Stimulated activated CD8-positive, alpha-beta memory T cell treated with anti-CD3 and anti-CD28 coated beads, Interleukin-15, amount 100 ng/mL, for 48 hours (primary cell): ENCODE data around the gene KLHL8.
A peak's percentile ranks its signal among the peaks of the same experiment; 100 is the strongest.

Source experiments
- DNase-seq, 2 donors: peaks; one replicate each; pipeline ENCODE4 v3.0.0-alpha.2; 2020; ENCODE audit warnings: low read depth in 2 of 2

The KLHL8 gene

DNA sequence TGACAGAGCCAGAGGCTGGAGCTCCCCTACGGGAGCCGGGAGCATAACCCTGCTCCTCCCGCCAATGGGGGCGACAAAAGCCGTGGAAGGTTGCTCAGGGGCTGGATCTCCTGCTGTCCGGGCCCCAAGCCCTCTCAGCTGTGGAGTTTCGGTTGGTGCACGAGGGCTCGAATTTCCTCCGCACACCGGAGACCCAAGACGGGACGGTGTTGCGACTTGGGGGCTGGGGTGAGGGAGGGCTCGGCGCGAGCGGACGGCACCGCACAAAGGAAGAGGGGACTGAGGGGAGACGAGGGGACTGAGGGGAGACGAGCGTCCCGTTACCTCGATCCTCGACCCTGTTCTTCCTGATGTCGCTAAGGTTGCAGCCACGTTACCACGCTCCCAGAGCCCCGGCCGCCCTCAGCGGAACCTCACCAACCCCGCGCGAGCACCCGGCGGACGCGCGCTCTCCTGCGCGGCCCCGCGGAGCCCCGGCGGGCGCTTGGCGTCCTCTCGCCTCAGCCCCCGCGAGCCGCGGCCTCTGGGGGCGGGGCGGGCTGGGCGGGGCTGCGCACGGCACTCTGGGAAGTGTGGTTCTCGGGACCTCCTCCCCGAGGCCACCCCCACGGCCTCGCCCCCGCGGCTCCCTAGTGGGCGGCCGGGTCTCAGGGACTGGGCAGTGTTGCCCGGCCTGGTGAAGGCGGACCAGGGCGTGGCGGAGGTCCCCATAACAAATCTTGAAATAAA lies at the start of gene KLHL8:
Gene KLHL8 (minus strand): TSS at position 525 of the 729 bp plus-strand sequence. CDS start 25,079 bp downstream, outside the sequence.
- DNase-seq = peak; percentile 86 to 87

DNA sequence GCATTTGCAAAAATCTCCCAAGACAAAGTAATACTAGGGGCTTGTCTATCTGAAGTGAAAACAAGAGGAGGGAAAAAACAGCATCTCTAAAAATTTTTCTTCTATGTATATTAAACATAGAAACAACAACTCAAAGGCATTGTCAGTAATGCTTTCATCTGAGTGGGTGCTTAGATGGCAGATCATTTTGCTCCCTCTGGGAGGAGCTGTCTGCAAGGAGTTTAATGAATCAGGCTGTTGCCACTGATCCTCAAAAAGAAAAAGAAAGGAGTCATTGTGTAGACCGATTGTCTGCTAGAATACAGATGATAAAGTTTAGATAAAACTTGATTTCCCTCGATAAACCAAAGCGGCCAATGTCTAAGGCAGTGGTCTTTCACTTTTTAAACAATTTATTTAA lies 49.7 kb upstream of the KLHL8 start:
- no peak for DNase-seq

DNA sequence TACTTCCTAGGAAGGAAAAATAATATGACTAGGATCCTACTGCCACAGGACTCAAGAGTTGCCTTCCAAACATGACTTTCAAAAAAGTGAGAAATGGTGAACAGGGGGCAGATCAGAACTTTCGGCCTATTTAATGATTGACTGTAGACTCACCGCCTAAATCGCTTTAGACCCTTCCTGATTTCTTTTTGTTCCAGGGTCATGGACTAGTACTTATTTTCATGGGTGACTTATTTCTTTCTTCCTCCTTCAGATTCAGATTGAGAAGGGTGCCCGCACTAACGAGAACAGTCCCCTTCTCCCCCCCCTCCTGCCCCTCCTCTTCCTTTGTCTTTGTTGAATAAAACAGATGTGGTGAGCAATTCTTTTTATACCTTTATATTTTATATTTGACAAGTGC lies 48.0 kb upstream of the KLHL8 start:
- no peak for DNase-seq

DNA sequence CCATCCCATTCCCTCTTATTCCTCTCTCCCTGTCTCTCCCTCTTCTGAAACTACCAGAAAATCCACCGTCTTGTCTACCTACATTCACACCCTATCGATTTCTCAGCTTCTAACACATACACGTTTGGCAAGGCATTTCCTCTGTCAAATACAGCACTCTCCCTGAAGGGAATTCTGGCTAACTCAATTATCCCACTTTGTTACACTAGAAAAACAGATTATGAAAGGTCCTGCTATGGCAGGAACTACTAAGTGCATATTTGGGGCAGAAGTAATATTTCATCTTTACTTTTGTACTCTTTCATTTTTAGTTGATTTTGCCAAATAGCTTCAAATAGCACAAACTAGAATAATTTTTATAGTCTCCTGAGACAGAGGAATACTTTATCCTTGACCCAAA lies 46.6 kb upstream of the KLHL8 start:
- no peak for DNase-seq

DNA sequence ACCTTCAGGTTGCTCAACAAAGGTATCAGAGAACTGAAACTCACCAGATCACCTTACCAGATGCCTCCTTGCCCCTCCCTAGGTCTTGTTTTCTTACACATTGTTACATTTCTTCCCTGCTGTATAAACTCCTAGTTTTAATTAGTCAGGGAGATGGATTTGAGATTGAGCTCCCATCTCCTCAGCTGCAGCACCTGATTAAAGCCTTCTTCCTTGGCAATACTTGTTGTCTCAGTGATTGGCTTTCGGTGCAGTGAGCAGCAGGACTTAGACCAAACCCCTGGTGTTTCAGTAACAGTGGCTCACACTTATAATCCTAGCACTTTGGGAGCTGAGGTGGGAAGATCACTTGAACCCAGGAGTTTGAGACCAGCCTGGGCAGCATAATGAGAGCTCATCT lies 42.5 kb upstream of the KLHL8 start:
- DNase-seq = no peak

DNA sequence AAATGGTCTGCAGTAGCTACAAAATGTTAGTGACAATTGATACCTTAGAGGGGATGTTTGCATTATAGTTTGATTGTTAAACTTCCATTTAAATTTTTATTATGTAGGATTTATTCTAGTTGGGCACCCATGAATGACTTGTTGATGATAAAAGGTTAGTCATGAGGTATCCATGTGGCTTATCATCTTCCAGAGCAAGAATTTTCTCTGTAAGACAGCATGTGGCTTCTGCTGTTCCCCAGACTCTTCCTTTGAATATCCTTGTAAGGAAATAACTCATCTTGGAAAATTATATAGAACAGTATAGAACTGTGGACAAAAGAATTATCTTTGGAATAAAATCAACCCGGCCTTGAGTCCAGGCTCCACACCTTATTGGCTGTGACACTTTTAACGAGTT lies 40.1 kb upstream of the KLHL8 start:
- DNase-seq = no peak

DNA sequence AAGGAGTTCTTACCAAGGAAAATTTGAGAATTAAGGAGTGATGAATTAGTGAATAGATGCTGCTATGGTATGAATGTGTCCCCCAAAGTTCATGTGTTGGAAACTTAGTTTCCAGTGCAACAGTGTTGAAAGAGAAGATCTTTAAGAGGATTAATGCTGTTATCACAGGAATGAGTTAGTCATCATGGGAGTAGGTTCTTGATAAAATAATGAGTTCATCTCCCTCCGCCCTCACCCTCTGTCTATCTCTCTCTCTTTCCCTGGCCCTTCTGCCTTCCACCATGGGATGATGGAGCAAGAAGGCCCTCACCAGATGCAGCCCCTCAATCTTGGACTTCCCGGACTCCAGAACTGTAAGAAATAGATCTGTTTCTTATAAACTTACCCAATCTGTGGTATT lies 38.3 kb upstream of the KLHL8 start:
- no peak for DNase-seq

DNA sequence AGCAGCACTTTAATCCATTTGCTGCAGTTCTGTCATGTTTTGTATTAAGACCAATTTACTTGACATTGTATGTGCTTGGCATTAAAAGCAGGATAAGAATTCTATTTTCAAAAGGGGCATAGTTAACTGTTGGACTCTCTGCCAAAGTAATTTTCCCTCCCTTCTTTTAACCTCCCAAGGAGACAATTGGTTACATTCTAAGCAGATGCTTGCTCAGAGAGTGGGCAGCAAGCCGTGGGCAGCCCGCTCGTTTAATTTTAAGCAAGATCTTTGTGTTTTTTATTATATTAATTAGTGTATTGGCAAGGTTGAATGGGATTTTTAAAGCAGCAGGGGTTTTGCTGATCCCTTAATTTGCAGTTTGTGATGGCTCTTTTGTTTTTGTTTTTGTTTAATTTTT lies 37.1 kb upstream of the KLHL8 start:
- no peak for DNase-seq

DNA sequence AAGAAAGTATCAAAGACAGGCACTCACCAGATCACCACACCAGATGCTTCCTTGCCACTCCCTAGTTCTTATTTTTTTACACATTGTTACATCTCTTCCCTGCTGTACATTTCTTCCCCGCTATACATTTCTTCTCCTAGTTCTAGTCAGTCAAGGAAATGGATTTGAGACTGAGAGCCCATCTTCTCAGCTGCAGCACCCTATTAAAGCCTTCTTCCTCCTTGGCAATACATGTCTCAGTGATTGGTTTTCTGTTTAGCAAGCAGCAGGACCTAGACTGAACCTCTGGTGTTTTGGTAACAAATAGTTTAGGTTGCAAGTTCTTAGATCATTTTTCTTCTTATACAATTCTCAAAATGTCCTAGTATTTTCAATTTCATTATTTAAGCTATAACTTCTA lies 35.3 kb upstream of the KLHL8 start:
- DNase-seq = no peak

DNA sequence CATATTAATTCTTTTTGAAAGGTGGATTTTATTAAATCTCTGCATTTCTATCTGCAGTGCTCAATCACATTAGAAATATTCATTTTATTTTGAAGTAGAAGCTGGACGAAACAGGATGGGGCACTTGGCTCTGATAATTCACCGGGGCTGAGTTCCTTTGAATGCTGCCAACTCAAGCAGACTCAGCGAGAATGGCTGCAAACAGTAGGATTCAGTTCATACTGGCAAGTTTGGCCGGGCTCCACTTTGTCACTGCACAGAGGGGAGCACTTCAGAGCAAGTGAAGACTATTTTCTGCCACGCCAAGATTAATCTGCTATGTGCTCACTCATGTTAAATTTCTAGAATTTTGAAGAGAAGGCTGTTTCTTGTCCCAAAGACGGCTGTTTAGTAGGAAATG lies 30.7 kb upstream of the KLHL8 start:
- DNase-seq = no peak

DNA sequence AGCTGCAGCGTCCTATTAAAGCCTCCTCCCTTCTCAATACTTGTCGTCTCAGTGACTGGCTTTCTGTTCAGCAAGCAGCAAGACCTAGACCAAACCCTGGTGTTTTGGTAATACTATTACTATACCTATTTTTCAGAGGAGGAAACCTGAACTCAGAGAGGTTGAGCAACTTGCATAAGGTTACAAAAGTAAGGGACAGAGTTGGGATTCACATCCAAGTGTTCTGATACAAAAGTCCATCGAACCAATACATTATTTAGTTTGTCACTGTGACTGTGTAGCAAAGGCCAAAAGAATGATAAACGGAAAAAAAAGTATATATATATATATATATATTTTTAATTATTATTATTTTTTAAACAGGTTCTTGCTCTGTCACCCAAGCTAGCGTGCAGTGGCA lies 29.9 kb upstream of the KLHL8 start:
- DNase-seq = no peak

DNA sequence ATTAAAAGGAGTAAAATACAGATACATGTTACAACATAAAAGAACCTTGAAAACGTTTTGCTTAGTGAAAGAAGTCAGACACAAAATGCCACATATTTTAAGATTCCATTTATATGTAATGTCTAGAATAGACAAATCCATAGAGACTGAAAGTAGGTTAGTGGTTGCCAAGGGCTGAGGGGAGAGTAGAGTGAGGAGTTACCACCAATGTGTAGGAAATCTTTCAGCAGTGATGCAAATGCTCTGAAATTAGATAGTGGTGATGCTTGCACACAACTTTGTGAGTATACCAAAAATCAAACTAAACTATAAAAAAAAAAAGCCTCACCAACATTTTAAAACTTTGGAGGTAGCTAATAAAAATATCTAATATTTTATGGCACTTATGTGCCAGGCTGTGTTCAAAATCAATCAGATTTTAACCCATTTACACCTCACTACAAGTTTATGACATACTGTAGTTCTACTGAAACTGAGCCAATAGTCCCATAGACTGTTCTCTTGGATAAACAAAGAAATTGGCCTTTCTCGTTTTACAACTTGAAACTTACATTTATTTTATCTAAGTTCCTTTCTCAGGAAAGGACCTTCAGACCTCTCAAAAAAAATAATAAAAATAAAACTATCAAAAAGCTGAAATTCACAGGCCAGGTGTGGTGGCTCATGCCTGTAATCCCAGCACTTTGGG lies 29.1 kb upstream of the KLHL8 start:
- DNase-seq = no peak

DNA sequence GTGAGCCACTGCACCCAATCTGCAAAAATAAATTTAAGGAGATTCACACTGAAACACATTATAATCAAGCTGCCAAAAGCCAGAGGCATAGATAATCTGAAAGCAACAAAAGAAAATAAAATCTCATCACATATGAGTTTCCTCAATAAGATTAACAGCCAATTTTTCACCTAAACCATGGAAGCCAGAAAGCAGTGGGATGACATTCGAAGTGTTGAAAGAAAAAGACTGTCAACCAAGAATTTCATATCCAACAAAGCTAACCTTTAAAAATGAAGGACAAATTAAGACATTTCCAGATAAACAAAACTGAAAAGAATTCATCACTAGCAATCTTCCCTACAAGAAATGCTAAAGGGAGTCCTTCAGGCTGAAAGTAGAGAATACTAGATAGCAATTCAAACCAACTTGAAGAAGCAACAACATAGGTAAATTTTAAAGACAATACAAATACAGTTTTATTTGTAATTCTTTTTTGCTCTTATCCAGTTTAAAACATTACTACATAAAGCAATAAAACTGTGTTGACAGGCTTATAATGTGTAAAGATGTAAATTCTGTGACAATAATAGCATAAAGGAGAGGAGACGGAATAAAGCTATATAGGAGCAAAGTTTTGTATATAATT lies 23.1 kb upstream of the KLHL8 start:
- no peak for DNase-seq

DNA sequence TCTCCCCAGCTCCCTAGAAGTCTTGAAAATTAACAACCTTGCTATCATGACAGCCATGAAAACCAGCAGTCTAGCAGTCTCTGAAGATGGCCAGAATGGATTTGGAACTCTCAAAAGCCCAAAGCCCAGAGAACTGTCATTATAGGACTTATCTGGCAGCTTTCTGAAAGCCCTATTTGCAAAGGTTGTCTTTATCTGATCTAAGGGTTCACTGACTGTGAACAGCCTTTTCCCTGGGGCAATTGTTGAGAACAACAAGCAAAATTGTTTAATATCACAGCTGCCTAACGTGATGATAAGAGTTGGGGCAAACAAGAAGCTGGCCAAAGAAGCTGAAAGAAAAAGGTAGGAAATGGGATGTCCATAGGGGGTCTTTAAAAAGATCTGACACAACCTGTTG lies 20.9 kb upstream of the KLHL8 start:
- DNase-seq = no peak

DNA sequence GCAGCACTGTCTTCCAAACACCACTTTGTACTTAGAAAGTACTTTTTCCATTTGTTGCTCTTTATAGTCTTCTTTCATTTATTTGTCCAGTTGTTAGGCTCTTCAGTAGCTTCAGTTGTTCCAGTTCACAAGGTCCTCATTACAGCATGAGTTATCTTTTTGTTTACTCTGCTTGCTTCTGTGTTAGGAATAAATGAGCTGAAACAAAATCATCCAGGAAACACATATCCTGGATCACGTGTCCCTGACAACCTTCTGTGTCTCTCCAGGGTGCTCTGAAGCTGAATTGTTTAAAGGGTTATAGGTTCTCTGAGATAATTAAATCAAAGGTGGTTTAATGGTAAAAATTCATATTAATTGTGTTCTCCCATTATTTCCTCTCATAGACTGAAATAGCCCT lies 19.9 kb upstream of the KLHL8 start:
- DNase-seq = no peak

DNA sequence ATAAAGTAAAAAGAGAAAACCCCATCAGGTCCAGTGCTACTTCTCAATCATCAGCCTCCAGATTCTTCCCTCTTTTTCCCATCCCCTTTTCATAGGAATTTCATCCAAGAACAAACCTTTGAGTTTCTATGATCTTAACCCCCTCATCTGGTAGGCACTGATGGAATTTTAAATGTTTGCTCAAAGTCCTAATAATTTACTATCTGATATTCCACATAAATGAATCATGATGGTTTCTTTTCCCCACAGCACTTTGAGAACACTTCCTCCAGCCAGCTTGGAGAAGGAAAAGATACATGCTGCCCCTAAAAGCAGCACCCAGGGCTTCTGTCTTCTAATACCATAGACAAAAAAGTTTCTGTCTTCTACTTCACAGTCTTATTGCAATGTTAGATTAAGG lies 19.4 kb upstream of the KLHL8 start:
- DNase-seq = no peak

DNA sequence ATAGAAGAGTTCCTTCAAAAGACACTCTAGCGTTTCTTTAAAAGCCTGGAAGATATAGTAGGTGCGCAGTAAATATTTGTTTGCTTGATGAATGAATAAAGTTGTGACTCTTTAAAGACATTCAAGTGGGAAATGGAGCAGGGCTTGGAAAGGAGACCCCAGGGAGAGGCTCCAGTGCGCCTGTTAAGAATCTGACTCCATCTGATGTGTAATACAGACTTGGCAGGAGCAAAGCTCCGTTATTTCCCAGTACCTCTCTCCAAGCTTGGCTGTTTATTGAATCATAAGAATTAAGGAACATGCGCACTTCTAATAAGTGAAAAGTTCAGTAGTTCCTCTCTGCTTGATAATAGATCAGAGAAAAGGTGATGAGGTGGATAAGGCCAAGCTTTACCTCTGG lies 18.8 kb upstream of the KLHL8 start:
- no peak for DNase-seq

DNA sequence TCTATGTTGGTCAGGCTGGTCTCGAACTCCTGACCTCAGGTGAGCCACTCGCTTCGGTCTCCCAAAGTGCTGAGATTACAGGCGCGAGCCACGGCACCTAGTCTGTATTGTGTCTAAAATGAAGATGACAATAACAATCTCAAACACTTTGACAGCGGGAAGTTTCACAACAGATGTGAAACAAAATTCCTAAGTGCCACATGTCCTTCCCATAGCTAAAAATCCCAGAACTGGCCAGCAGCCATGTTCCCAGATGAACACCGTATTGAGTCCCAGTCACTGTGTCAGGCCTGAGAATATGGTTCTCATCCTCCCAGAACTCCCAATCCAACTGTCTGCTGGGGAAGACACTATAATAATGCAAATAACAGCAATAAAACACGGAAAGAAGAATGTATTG lies 16.4 kb upstream of the KLHL8 start:
- DNase-seq = no peak

DNA sequence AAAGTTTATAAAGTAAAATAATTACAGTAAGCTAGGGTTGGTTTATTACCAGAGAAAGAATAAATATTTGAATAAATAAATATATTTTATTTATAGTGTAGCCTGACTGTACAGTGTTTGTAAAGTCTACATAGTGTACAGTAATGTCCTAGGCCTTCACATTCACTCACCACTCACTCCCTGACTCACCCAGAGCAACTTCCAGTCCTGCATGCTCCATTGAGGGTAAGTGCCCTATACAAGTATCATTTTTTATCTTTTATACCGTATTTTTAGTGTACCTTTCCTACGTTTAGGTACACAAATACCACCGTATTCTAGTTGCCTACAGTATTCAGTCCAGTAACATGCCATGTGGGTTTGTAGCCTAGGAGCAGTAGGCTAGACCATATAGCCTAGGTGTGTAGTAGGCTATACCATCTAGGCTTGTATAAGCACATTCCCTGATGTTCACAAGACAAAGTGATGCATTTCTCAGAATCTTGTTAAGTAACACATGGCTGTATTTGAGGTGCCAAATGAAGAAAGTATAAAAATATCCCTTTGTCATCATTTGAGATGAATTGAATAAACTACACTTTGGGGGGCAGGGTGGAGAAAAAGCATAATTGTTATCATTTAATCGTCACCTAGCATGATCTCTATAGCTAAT lies 14.7 kb upstream of the KLHL8 start:
- no peak for DNase-seq

DNA sequence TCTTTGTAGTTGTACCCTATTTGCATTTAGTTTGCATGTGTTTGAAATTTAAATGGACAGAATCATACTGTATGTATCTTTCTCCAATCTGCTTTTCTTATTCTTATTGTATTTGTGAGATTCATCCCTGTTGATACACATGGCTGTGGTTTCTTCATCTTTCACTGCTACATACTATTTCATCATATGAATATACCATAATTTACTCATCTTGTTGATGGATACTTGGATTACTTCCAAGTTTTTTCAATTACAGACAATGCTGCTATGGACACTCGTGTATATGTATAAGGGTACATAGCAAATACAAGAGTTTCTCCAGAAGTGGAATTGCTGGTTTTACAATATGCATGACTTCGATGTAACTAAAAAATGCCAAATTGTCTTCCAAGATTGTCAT lies 11.8 kb upstream of the KLHL8 start:
- no peak for DNase-seq

DNA sequence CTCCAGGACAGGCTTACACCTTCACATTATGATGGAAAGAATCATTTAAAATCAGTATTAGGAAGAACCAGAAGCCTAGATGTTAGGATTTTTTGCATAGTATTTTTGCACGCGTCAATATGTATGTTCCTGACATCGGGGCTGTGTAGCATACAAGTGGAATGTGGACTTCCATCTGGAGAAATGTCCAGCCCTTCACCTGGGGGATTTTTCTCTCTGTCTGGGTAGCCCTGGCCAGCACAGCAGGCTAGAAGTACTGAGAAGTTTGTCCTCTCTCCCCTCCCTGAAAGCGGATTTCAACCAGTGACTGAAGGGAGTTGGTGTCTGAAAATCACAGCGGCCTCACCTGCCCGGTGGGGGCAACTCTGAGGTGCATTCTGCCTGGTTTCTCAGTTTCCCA lies 10.4 kb upstream of the KLHL8 start:
- no peak for DNase-seq

DNA sequence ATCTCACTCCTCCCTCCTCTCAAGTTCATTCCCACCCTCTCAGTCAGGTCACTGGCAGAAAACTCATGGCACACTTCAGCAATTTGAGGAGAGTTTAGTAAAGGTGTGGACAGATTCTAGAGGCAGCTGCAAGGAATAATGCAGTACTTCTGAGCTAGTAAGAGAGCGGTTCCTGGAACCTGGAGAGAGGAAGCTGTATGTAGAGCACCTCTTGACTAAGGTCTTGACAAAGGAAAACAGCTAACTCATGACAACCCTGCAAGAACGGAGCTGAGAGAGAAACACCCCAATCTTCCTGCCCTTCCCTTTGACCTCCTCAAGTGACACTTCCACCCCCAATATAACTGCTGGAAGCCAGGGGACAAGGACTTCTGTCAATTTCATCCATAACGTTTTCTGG lies 9.6 kb upstream of the KLHL8 start:
- DNase-seq = no peak
